DMS153 treated with DMSO at 0.1 percent for 48 hours (cell line): ENCODE results near the gene LIN7B.
"Not testable (repeated sequence)": the region's sequence is repeated elsewhere in the genome, so short reads cannot be mapped to it uniquely, and the experiment has no call there.

Source experiments
- DNase-seq: peaks from one replicate; lab custom pipeline; 2025; ENCODE audit not compliant: unreplicated experiment; lab: John Stamatoyannopoulos, UW

Gene LIN7B

GRCh38 chr19:49141352-49141751 lies 27.2 kb downstream of the LIN7B start:
- DNase-seq, result no peak

GRCh38 chr19:49142866-49143335 lies 28.7 kb downstream of the LIN7B start:
- DNase-seq, result peak; percentile 84

- DNase-seq, result peak; percentile 62
Observed at GRCh38 chr19:49145573-49146407, 31.6 kb downstream of the LIN7B start.

- DNase-seq, result not testable (repeated sequence)
Observed at GRCh38 chr19:49146408-49146770, 32.2 kb downstream of the LIN7B start.

GRCh38 chr19:49148044-49148682 lies 34.0 kb downstream of the LIN7B start:
- DNase-seq, result no peak

- peak; percentile 91 for DNase-seq
Observed at GRCh38 chr19:49148784-49149651, 34.8 kb downstream of the LIN7B start.

GRCh38 chr19:49149652-49150105 lies 35.5 kb downstream of the LIN7B start:
- DNase-seq, result peak; percentile 42

- peak; percentile 71 for DNase-seq
Observed at GRCh38 chr19:49150106-49150943, 36.2 kb downstream of the LIN7B start.

GRCh38 chr19:49150944-49151243 lies 36.7 kb downstream of the LIN7B start:
- no peak for DNase-seq

- peak; percentile 97 for DNase-seq
Observed at GRCh38 chr19:49151267-49152118, 37.3 kb downstream of the LIN7B start.

- DNase-seq, result no peak
Observed at GRCh38 chr19:49152119-49152550, 38.0 kb downstream of the LIN7B start.

GRCh38 chr19:49153167-49153809 lies 39.1 kb downstream of the LIN7B start:
- no peak for DNase-seq

GRCh38 chr19:49154279-49154678 lies 40.1 kb downstream of the LIN7B start:
- no peak for DNase-seq

- DNase-seq, result no peak
Observed at GRCh38 chr19:49155005-49155819, 41.0 kb downstream of the LIN7B start, which contains the start of gene HRC. Gene HRC (minus strand): TSS chr19:49155396. CDS start chr19:49155237, 159 bp downstream.

GRCh38 chr19:49155820-49156346 lies 41.7 kb downstream of the LIN7B start:
- no peak for DNase-seq

GRCh38 chr19:49157445-49158224 lies 43.5 kb downstream of the LIN7B start, which contains the start of gene TRPM4:
Gene TRPM4 (plus strand): TSS chr19:49157792. CDS start chr19:49157867, 75 bp downstream.
- peak; percentile 56 for DNase-seq
